GM03348 (cell line): ENCODE data around the gene BARX1.

Experiments
- DNase-seq: peaks from one replicate; pipeline ENCODE4 v3.0.0; 2012; ENCODE audit warnings: low spot score

The BARX1 gene

DNA sequence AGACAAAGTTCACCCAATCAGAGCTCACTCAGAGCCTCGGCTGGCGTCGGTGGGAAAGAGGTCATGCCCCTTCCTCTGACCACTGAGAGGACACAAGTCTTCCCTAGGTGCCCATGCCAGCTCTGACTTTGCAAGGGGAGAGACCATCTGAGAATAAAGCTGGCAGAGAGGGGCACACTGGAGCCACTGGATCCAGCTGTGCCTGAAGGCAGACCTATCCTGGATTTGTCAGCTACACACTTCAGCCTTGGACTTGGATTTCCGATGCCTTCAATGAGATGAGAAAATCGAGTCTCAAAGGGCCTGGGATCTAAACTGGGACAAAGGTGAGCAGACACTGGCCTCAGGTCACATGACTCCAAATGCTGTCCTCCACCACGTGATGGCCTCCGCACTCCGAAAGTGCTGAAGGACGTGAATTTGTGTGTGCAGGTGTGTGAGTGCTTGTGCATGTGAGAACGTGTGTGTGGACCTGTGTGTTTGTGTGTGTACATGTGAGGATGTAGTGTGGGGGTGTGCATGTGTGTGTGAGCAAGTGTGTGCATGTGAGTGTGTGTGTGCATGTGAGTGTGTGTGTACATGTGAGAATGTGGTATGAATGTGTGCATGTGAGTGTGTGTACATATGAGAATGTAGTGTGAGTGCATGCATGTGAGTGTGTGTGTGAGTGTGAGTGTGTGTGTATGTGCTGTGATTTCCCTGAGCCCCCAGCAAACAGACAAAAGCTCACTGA lies 37.9 kb downstream of the BARX1 start:
- no peak for DNase-seq

DNA sequence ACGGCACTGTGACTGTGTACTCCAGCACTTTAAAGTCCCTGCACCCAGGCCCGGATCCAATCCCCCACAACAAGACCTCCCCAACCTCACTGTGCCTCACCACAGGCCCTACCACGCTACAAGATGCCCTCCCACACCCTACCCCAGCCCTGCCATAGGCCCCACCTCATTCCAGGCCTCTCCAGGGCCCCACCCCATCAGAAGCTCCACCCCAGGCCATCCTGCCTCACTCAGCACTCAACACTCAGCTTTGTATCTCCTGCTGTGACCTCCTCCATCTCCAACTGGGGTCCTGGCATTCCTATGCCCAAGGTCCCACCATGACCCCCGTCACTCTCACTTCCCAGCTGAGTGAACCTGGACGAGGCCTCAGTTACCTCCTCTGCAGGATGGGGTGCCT lies 38.8 kb downstream of the BARX1 start:
- DNase-seq: no peak

DNA sequence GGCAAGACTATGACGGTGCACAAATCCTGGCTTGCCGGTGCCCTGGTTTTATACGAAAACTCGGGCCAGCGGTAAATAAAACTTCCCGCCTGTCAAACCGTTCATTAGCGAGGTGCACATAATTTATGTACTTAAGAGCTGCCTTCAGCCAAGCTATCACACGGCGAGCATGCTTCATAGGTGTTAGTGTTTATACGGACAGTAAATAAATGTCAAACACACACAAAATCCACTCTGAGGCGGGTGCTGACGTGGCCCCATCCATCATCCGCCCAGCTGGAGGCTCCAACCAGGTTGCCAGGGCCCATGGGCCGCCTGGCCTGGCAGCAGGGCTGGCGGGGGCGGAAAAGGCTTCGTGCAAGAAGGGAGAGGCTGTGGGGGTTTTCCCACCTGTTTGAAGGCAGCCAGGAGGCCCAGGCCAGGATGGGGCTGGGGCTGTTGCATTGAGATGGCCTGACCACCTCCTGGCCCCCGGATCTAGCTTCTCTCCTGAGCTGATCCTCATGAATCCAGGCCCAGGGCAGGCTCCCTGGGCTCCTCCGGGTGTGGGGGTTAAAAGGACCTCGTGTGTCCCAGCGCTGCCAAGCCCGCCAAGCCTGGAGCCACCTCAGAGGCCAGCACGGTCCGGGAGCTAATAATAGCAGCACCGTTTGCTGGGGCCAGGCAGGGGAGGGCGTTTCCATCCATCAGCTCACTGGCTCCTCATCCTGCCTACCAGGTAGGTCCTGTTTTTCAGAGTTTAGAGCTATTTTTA lies 43.2 kb downstream of the BARX1 start:
- DNase-seq: no peak

DNA sequence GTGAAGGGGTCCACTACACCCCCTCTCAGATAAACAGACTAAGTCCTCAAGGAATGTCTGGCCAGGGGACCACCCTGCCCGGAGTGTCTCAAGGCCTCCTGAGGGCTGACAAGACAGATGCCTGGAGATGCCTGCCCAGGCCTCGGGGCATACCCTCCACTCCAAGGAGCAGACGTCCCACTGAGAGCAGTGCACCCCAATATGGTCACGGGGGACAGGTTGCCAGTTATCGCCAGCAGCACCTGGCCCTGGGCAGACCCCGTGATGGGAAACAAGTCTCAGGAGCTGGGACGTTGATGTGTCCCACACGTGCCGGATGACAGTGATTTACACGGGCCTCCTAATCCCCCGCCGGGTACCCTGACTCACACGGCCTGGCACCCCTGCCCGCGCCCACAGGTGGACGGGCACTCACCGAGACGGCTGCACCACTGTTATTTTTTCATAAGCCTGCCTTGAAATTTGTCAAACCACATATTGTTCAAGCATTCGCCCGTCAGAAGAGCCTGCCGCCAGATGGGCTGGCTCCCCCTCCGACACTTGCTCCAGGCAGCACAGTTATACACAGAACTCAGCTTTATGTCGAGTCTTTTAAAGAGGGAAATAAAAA lies 43.9 kb downstream of the BARX1 start:
- no peak for DNase-seq

DNA sequence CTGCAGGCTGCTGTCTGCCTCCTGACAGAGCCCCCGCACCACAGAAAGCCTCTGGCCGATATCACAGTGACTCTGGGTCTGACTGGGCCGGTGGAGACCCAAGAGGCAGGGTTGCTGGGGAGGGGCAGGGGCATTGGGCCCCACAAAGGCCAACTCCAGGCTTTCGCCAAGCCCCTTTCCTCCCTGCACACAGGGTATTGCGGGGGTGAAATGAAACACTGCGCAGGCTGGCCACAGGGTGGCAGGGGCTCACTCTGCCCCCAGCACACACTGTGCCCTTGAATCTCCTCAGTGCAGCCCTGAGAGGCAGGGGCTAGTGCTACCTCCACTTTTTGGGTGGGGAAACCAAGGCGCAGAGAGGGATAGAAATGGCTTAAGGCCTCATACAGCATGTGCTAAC lies 44.6 kb downstream of the BARX1 start:
- no peak for DNase-seq

DNA sequence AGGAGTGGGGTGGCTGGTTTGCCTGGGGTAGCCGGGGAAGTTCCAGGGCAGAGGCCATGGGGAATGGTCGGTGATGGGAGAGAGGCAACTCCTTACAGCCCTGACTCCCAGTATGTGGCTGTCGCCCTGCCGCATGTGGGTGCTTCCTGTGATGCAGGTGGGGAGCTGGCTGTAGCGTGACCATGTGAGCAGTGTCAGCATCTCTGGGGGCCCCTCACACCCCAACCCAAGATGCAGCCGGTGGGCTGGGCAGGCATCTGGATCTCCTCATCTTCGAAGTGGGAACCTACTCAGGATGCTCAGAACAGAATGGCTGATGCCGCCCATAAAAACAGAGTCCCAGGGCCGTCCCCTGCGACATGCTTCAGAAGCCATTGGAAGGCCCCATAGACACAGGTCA lies 45.0 kb downstream of the BARX1 start:
- no peak for DNase-seq

DNA sequence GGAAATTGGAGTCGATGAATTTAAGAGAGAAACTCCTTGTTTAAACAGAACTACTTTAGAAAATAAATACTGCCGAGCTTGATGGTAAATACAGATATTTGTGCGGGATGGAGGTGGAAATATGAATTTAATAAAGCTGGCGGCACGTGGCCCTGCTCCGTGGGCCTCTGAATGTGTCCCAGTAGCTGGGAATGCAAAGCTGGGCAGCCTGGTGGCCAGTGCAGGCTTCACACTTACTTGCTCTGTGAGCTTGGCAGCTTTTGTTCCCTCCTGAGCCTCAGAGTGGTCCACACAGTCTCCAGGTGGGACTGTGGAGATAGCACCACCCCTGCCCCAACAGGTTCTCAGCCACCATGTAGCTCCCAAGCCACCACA lies 45.9 kb downstream of the BARX1 start:
- DNase-seq: no peak

DNA sequence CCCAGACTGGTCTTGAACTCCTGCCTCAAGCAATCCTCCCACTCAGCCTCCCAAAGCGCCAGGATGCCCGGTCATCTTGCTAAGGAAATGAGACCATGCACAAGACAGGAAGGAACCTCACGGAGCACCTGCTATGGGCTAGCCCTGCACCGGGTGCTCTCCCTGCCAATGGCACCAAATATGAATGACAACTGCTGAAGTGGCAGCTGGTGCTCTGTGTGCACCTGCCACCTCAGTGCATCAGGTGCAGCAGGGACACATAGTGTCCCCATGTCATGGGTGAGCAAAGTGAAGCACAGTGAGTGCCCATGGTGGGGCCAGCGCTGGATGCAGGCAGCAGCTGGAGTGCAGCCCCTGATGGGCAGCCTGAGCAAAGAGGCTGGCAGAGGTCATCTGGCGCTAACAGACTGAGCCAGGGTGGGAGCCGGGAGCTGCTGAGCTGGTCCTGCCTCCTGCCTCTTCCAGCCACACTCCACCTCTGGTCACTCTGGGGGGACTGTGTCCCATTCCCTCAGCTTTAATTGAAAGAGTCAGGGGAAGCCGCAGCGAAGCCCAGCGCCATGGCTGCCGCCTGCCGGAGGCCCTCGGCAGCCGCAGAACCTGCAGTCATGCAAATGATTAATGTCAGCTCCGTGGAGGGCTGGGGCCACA lies 46.4 kb downstream of the BARX1 start:
- DNase-seq: no peak

DNA sequence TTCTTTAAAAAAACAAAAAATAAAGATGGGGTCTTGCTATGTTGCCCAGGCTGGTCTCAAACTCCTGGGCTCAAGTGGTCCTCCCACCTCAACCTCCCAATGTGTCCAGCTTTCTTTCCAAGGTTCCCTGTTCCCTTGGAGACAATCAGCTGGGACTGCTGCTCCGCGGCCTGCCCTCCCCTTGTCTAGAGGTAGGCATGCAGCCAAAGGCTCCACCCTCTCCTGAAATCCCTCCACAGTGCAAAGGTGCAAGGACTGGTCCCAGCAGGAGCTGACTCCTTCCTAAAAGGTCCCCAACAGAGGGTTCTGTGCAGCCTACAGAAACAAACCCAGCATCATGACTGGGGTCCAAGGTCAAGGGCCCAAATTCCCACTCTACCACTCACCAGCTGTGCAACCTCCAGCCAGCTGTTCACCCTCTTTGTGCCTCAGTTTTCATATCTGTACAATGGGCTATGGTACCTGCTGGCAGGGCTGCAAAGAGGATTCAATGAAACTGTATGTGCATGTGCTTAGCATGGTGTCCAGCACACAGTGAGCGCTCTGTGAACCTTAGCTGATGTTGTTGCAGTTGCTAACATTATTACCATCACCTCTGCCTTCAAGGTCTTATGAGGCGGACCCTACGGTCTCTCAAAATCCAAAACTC lies 47.5 kb downstream of the BARX1 start:
- DNase-seq: no peak

DNA sequence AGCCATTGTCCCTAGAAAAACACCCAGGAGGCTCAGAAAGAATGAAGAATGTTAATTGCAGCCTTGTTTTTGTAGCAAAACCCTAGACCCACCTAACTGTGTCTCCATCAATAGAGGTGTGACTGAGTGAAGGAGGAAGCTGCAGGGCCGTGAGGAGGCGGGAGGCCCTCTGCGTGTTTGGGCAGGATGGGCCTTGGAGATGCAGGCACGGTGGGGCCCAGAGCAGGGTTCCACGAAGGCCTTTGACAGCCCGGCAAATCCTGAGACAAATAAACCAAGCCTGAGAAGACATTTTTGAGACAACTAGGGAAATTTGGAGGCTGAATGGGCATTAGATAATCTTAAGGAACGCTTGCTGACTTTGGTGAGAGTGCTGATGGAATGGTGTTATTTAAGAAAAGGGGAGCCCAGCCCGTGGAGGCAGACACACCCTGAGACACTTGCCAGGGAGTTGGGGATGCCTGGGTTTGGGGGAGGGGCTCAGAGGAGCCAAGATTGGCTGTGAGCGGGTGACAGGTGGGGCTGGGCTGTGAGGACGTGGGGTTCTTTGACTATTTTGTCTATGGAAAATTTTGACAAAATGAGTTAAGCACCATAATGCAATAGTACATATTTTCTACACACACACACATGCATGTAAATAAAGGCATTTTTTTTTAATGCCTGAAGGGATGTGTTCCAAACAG lies 48.8 kb downstream of the BARX1 start:
- no peak for DNase-seq

DNA sequence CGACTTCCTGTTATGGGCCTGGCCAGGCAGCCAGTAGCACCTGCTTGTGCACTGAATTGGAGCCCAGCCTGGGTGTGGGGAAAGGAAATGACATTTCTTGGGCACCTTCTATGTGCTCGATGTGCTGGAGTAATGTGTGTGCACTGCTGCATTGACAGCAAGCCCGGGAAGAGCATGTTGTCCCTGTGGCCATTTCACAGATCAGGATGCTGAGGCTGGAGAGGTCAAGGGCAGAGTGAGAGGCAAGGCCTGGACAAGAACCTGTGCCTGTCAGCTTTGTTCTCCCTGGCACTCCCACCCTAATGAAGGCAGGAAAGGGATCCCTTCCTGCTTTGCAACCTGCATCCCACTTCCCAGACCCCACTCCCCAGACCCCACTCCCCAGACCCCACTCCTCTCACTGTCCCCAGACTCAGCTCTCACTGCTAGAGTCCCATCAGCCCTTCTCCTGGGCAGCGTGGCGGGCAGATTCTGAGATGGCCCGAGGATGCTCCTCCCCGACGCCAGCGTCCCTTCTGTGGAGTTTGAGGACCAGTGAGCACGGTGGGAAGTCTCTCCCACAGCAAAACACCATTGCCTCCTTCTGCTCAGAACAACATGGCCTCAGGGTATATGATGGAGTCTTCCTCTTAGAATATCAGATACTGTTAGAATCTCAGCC lies 49.6 kb downstream of the BARX1 start:
- no peak for DNase-seq

DNA sequence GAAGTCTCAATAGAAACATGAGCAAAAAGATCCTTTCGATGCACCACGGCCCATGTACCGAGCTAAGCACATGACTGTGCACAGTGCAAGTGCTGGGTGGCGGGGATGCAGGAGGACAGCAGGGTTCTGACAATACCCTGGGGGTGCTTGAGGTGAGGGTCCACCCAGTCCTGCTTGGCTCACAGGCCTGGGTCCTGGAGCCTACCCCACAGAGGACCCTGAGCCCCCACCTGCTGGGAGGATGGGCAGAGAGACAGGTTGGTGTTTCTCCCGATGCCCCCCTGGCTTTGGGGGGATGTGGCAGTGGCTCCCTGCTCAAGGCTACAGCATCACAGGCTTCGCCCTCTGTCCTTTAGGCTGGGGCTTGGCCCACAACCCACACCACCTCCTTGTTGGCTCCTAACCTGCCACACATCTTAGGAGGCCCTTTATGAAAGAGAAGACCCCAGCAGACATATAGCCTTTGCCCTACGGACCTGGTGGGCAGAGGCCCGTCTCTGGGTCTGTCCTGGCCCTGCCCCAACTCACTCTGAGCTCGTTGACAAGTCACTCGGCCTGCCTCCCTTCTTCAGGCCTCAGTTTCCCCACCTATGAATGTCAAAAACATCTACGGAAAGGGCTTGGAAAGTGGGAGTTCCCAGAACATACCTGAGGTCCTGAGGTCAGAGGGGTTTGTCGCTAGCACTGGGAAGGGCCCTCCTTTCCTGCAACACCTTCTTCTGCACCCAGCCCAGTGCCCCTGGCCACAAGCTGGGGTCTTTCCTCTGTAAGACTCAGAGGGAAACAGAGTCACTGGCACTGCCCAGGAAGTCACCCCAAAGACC lies 50.3 kb downstream of the BARX1 start:
- no peak for DNase-seq

DNA sequence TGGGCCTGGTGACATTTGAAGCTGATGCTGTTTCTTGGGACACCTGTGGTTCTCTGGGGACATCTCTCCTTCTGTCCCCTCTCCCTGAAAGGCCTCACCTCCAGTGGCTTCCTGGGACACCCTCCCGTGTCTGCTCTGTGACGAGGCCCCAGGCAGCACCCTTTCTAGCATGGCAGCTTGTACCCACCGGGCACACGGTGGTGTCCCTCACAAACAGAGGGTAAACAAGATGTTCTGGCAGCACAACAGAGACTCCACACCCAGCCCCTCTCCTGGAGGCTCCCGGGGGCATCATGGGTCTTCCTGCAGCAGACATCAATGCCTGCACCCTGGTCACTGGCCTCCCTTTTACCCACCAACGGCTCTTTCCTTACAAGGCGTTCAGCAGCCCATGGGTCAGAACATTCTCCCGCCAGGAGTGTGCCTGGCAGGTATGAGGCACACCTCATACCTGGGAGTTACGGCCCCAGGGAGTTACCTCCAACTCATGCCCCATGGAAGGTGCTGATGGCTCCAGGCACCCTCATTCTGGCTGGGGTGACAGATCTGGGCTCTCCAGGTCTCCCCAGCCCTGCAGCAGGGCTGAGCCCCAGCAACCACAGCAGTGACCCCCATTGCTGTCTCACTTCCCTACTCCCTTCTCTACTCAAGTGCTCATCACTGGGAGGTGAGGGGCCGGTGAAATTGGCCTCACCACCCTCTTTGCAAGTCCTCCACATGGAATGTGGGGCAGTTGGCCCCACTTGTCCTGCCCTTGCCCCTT lies 51.1 kb downstream of the BARX1 start:
- no peak for DNase-seq

DNA sequence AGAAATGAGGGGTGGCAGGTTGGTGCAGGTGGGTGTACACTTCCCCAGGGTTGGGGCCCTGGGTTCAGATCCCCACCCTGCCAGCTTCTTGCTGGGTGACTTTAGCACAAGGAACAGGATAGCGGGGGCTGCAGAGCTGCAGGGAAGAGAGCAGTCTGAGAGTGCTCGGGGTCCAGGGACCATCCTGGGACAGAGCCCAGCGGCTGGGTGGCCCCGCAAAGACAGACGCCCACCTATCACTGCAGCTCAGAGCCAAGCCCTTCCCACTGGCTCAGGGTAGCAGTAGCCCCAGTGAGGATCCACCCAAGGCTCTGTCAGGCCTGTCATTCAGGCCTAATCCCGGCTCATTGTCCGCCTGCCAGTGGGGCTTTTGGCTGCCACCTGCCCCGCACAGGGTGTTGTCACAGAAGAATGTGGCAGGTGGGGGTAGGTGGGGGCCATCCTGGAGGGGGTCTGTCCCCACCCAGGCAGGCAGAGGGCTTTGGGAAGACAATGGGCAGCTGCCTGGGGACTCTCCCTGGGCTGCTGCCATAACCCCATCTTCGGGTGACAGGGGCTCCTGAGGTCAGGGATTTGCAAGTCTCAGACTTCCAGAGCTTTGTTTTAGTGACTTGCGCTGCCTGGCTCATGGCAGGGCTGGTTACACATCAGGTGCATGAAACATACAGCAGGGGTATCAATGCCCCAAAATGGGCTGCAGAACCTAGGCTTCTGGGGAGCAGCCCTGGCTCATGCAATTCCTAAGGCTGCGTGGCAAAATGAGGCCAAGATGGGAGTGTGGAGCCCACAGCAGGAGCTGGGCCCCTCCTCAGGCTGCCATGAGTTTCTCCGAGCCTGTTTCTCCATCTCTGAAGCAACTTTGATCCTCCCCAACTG lies 52.1 kb downstream of the BARX1 start:
- DNase-seq: no peak

DNA sequence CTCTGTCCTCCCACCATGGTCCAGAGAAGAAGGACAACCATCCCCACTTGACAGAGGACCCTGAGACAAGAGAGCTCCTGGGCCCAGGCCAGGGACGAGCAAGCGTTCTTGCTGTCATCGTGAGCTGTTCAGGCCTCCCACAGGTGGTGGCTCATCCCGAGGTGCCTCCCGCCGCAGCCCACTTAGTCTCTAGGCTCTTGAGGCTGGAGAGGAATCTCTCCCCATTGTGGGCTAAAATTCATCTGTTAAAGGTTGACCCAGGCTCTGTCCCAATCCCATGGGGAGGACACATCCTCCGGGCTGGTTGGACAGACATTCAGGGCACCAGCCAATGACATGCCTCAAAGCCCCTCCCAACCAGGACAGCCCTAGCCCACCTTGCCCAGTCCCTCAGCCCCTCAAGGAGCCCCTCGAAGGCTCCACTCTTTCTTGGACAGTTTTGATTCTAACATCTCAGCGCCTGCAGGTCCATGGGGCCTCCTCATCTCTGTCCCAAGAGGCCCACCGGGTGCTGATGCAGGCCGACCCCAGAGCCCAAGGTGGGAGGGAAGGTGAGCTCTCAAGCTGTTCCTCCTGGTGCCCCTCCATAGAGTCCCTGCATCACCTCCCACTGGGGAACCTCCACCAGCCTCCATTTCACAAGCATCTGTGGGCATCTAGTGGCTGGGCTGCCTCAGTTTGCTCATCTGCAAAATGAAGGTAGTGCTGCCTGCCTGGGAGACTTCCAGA lies 52.9 kb downstream of the BARX1 start:
- no peak for DNase-seq
